Left lobe of liver (tissue), 2 donors: Measurements from ENCODE around the gene ABL2. TPM values are rescaled to one million over a fixed set of nuclear protein-coding genes. Genes with fewer than 3 reads are reported as not detected.

ENCODE experiments used
- ATAC-seq: fragments of 200-7000 bp; cut with Tn5 transposase; one replicate; pipeline ENCODE4 v1.9.1; 2020; ENCODE audit warnings: mild to moderate bottlenecking, moderate library complexity
- DNase-seq: peaks from one replicate; pipeline ENCODE4 v3.0.0-alpha.2; 2020; ENCODE audit warnings: low spot score
- total RNA-seq: library from RNA; stranded (reverse); gene quantifications from one replicate; pipeline ENCODE4 v1.2.1, GENCODE V29; 2021
- donor health status: DM: no; HTN: no; CAD: no; lungs with moderate emphysema.
- donor health status: DM: no; HTN: yes; CAD: no.

Gene ABL2
- total RNA-seq, 1 donor from 2014 or later = 4.5 TPM

- DNase-seq (no peak), ATAC-seq (no peak)
Measured at GRCh38 chr1:179099891-179100290, 129.6 kb downstream of the ABL2 start.

- ATAC-seq (peak; percentile 67), DNase-seq (peak; percentile 82)
Measured at GRCh38 chr1:179095924-179096323, 133.6 kb downstream of the ABL2 start.

DNA sequence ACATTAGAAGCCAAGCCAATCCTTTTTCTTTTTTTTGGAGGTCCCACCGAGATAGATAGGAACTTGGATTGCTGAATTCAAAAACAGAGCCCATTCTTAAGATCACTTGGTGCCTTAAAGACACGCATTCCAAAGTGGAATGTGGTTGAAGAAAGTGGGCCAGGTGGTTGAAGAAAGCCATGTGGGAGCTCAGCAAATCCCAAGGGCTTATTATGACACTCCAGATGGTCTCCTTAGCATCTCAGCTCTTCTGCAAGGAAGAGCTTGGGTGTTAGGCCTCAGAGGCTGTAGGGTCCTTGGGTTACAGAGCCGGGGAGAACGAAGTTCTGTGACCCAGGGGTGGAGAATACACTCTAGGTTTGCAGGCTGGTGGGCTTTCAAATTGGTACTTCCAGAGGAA, 134.1 kb downstream of the ABL2 start:
- ATAC-seq (no peak), DNase-seq (no peak)

GRCh38 chr1:179094818-179095217, 134.7 kb downstream of the ABL2 start:
- ATAC-seq (no peak), DNase-seq (no peak)

- no peak for ATAC-seq
- DNase-seq = no peak
Measured at GRCh38 chr1:179092896-179093461, 136.5 kb downstream of the ABL2 start.

DNA sequence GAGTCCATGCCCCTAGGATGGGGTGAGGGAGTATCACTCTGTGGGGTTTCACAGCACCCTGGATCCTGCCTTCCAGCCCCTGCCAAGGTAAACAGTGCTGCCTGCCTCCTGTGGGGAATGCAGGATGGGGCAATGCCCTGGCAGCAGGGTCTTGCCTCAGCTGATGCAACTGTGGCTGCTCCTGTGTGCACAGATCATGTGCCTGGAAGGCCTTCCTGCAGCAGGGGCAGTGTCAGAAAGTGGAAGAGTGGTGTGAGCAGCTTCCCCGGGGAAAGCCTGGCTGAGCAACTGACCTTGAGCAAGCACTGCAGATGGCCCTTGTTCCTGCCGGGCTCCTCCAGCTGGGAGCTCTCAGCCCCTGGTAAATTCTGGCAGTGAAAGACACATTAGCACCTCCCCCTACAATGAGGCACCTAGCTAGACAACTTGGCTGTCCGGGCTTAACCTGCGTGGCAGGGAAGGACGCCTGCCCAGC, 137.7 kb downstream of the ABL2 start:
- DNase-seq (peak; percentile 98), ATAC-seq (peak; percentile 74)

DNA sequence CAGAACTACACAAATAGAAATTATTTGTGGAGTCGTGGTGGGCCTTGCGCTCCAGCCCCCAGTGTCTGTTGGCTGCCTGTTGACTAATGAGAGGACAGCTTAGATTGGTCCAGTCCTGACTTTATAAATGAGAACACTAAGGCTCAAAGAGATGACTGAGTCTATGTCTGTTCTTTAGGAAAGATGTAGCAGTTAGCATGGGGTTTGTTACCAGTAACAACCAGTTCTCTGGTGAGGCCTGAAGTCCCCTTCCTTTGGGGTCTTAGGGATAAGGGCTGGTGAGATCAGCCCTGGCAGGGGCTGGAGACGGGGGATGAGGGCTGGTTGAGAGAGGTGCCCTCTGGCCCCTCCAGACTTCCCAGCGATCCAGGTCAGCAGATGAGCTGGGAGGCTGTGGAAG, 138.6 kb downstream of the ABL2 start:
- ATAC-seq = no peak
- DNase-seq = no peak

- no peak for DNase-seq
- ATAC-seq = peak; percentile 3
Measured at GRCh38 chr1:179090522-179090921, 139.0 kb downstream of the ABL2 start.

DNA sequence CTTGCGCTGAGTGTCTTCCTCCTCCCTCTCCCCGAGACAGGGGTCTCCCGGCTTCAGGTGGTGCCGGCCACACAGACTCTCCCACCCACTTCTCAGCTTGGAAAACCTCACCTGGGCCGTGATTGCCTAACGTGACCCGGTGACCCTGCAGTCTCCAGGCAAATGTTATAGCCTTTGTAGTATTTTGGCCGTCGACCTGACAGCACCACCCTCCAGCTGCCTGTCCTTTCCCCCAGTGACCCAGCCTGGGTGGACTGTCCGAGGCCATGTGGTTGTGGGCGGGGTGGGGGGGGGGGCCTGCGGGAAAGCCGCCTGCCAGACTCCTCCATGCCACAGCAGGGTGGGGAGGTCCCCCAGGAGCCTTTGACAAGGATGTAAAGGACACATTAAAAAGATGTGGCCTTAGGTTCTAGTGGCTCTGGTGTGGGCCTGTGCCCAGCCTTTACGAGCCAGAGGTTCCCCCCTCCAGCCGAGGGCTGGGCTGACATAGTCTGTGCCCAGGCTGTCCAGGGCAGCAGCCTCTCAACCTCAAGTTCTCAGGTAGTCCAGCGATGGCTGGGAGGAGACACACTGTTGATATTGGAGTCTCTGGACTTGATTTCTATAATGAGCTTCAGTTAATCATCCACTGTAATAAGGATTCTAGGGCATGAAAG, 139.5 kb downstream of the ABL2 start:
- ATAC-seq (peak; percentile 71), DNase-seq (peak; percentile 90)

DNA sequence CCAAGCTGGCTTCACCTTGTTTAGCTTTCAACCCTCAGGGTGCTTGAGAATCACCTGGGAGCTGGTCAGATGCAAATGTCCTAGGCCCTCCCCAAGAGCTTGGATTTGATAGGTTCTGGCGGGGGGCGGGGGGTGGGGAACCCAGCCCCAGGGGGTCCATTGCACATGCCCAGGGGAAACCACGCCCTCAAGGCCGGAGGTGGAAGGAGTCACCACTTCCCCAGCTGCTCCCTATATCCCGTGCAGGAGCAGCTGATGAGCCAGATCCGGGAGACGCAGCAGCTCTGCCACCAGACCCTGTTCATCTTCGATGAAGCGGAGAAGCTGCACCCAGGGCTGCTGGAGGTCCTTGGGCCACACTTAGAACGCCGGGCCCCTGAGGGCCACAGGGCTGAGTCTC, 141.8 kb downstream of the ABL2 start:
- DNase-seq = no peak
- ATAC-seq = no peak

GRCh38 chr1:179083533-179083932, 145.9 kb downstream of the ABL2 start:
- ATAC-seq (no peak), DNase-seq (no peak)

DNA sequence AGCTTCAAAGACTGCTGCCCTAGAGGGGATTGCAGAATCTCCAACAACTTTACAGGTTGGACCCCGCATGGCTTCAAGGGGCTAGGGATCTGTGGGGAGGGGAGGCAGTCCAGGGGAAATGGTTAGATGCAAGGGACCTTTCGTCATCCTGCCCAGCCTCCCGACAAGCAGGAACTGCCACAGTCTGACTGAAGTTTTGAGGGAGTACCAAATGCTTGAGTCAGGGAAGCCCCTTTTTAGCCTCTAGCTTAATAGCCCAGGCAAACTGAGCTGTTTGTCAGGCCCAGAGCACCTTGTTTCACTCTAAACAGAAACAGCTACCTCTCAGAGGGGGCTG, 146.5 kb downstream of the ABL2 start:
- no peak for ATAC-seq

DNA sequence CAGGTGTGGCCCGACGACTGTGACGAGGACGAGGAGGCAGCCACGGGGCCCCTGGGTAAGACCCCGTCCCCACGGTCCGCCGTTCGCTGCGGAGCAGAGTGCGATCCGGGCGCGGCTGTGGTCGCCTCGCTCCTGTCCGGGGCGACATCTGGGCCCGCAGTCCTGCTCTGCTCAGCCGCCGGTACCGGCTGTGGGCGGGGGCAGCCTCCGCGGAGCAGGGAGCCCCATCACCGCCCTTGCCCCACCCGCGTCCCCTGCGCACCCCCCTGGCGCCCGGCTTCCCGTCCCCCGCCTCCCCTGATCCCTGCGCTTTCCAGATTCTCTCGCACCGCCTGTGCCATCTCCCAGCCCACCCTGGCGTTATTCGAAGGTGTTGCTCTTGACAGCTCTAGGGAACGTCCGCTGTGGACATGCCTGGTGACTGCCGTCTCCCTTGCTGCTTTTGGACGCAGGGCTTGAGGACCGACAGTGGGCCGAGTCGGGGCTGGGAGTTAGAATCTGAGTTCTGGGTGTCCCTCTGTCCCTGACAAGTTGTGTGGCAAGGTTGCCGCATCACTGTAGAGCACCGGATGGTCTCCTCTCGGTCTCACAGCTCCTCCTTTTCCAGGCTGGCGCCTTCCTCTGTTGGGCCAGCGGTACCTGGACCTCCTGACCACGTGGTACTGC, 147.0 kb downstream of the ABL2 start:
- DNase-seq = peak; percentile 62

More for the DNA sequence above, 146.5 kb downstream of the ABL2 start:
- no peak for DNase-seq

DNA sequence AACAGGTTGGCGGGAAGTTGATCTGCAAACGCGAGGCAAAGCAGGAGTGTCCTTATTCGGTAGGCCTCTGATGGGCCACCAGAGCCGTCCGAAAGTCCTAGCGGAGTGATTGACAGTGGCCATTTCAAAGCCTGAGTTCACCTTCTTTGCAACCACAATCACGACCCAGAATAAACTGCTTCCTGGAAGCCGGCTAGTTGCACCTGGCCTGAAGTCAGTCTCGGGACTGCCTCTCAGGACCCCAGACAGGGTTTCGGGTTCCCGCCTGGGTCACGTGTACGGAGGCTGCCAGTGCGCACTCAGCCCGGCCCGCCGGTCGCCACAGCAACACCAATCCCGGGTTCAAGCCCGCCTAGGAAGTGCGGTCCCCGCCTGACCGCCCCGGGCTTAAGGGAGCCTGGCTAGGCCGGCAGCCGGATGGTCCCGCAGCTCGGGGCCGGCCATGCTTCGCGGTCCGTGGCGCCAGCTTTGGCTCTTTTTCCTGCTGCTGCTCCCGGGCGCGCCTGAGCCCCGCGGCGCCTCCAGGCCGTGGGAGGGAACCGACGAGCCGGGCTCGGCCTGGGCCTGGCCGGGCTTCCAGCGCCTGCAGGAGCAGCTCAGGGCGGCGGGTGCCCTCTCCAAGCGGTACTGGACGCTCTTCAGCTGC, 147.7 kb downstream of the ABL2 start, which contains the start of gene TOR3A:
TOR3A (plus strand) TSS at position 384 of the 646 bp plus-strand sequence; CDS start at position 443, 59 bp downstream.
- DNase-seq = peak; percentile 99
- peak; percentile 90 for ATAC-seq

More for the DNA sequence above, 147.0 kb downstream of the ABL2 start:
- peak; percentile 52 for ATAC-seq

GRCh38 chr1:179080866-179081686, 148.4 kb downstream of the ABL2 start:
- ATAC-seq (no peak), DNase-seq (no peak)

DNA sequence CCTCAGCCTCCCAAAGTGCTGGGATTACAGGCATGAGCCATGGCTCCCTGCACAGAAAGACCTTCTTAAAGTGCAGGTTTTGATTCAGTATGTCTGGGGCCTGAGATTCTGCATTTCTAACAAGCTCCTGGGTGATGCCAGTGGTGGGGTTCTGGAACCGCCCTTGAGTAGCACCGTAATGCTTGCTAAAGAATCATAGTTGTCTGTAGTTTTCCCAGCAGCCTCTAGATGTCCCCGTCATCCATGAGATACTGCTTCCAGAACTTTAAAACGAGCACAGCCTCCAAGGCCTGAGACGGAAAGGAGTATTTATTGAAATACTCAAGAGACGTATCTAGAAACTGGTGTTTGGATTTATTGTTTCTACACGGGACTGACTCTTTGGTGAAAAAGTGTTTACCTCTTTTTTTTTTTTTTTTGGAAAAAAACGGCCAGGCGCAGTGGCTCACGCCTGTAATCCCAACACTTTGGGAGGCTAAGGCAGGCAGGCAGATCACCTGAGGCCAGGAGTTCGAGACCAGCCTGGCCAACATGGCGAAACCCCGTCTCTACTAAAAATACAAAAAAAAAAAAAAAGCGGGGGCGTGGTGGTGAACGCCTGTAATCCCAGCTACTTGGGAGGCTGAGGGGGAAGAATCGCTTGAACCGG, 150.2 kb downstream of the ABL2 start:
- DNase-seq = no peak
- ATAC-seq = peak; percentile 49

GRCh38 chr1:179077396-179077795, 152.1 kb downstream of the ABL2 start:
- DNase-seq = no peak
- ATAC-seq = no peak

DNA sequence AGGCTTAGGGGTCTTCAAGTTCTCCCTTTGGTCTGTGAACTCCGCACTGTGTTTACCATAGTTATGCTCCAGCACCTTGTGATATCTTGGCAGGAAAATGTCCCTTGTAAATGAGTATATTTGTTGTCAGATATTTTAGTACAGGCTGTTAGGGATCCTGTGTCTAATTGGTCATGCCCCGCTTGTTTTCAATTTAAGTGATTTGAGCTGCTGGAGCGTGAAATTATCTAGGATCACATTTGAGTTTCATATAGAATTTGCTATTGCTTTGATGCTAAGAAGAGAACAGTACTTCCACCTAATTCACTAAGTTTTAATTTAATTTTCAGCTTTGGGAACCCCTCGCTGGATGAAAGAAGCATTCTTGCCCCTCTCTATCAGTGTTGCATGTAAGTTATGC, 163.0 kb downstream of the ABL2 start:
- DNase-seq (no peak), ATAC-seq (no peak)

GRCh38 chr1:179061360-179062282, 167.9 kb downstream of the ABL2 start:
- DNase-seq = no peak
- ATAC-seq = no peak
